Vagina (tissue), 2 donors: ENCODE data around the gene IQCF6.

Source experiments
- POLR2AphosphoS5 ChIP-seq, 2 donors: sonication (generic); formaldehyde crosslinking; IDR thresholded peaks; one replicate each; pipeline ENCODE4 v1.9.0; 2017; ENCODE audit warnings: antibody characterized with exemption in 2 of 2, mild to moderate bottlenecking in 2 of 2, low read depth in 1 of 2; ENCODE audit not compliant: insufficient read depth in 1 of 2
- TF ChIP-seq, protein P1 (sequence below), 3 experiments: fragments of 450-650 bp in 2 of 3; fragments of 200-600 bp in 1 of 3; sonication (generic) in 1 of 3; IDR thresholded peaks; one replicate each; pipeline ENCODE4 v1.5.1; 2017 to 2019; ENCODE audit warnings: antibody characterized with exemption in 3 of 3, mild to moderate bottlenecking in 2 of 3, moderate library complexity in 2 of 3

DNA sequence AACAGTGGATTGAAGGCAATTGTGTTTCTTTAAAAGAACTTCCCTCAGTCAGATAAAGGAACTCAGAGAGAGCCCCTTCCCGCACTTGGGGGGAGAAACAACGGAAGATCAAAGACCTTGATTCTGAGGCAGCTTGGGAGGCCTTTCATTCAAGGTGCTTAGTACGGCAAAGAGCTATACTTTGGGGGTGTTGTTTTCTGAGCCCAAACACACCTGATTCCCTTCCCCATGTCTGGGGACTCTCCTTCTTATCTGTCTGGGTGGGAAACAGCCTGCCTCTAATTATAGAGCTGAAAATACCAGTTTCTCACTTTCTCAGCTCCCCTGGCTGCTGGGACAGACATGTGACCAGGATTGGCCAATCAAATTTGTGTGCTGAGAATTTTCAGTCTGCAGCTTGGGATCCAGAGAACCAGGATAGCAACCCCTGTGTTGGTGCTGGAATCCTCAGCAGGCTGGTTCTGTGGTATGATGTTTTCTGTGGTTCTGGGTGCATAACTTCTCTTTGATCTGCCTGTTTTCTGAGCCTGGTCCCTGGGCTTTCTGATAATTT is 19.4 kb upstream of the IQCF6 start:
- TF ChIP-seq, protein P1, sequence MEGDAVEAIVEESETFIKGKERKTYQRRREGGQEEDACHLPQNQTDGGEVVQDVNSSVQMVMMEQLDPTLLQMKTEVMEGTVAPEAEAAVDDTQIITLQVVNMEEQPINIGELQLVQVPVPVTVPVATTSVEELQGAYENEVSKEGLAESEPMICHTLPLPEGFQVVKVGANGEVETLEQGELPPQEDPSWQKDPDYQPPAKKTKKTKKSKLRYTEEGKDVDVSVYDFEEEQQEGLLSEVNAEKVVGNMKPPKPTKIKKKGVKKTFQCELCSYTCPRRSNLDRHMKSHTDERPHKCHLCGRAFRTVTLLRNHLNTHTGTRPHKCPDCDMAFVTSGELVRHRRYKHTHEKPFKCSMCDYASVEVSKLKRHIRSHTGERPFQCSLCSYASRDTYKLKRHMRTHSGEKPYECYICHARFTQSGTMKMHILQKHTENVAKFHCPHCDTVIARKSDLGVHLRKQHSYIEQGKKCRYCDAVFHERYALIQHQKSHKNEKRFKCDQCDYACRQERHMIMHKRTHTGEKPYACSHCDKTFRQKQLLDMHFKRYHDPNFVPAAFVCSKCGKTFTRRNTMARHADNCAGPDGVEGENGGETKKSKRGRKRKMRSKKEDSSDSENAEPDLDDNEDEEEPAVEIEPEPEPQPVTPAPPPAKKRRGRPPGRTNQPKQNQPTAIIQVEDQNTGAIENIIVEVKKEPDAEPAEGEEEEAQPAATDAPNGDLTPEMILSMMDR (IDR thresholded peaks at IDR 0.05), result no peak
- no peak for TF ChIP-seq POLR2AphosphoS5 (IDR thresholded peaks at IDR 0.05; ENCODE audit: insufficient read depth in 1 of 2, low read depth in 1 of 2)
